HAP-1 (cell line): ENCODE measurements around the gene RPS6KA5.
"Not testable (repeated sequence)": the region's sequence is repeated elsewhere in the genome, so short reads cannot be mapped to it uniquely, and the experiment has no call there.

ENCODE experiments used
- DNase-seq, 2 experiments: peaks; one replicate each; pipeline ENCODE4 v3.0.0-alpha.2; 2016 to 2020; ENCODE audit warnings: low spot score in 2 of 2
- H3K27me3 ChIP-seq: fragments of 250-450 bp; sonication (Bioruptor Pico); 2 replicates; pipeline ENCODE4 v1.5.1; 2020; ENCODE audit warnings: low read depth, mild to moderate bottlenecking, moderate library complexity
- H3K36me3 ChIP-seq: fragments of 250-450 bp; sonication (Bioruptor Pico); replicated peaks from 2 replicates; pipeline ENCODE4 v1.5.1; 2020; ENCODE audit warnings: mild to moderate bottlenecking
- H3K4me1 ChIP-seq: fragments of 250-450 bp; sonication (Bioruptor Pico); 2 replicates; pipeline ENCODE4 v1.5.1; 2020; ENCODE audit warnings: mild to moderate bottlenecking
- H3K4me3 ChIP-seq: fragments of 250-450 bp; sonication (Bioruptor Pico); 2 replicates; pipeline ENCODE4 v1.5.1; 2020; ENCODE audit warnings: mild to moderate bottlenecking, moderate library complexity
- H3K9me3 ChIP-seq: fragments of 250-450 bp; sonication (Bioruptor Pico); 2 replicates; pipeline ENCODE4 v1.5.1; 2020; ENCODE audit warnings: mild to moderate bottlenecking, moderate library complexity
- in situ Hi-C: fragments of 300-500 bp; cut with MboI; formaldehyde crosslinking; loops from 3 replicates; pipeline ENCODE4 v1.14.3; 2020; ENCODE audit warnings: low sequenced_read_pairs, inconsistent platforms, mixed read lengths

RPS6KA5 gene

GRCh38 chr14:91087470-91087869 lies 27.0 kb upstream of the RPS6KA5 start:
- H3K36me3 ChIP-seq, H3K4me3 ChIP-seq, H3K9me3 ChIP-seq, in situ Hi-C loops, H3K27me3 ChIP-seq, DNase-seq, H3K4me1 ChIP-seq: not testable (repeated sequence)

DNA sequence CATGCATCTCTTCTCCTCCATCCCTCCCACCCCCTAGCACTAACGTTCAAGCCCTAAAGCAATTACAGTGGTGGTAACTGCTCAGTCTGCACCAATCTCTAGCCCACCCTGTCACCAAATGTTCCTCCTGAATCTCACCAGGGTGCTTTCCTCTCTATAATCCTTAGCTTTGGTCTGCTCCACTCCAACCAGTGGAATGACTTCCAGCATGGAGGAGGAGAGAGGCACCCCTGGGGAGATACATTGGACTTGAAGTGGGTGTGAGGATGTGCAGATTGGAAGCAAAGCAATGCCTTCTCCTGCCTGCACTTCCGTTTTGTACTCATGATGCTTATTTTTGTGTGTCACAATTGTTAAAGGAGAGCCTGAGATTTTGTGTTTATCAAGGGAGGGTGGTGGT lies 24.1 kb upstream of the RPS6KA5 start:
- in situ Hi-C loops = no loop called here

DNA sequence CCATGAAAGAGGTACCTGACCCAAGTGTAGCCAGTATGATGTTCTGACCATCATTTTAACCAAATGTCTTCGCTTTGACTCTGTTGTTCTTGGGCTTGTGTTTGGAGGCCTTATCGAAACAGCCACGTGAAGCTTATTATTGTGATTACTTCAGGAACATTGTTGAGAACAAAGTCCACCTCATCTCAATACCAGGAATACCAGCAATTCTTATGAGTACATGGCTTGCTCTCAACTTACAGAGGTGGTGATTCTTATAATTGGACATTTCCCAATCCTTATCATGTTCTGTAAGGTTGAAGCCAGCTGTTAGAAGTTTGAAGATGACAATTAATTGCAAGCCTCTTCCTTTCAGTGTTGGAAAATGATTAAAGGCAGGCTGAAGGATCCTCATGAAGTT lies 21.8 kb upstream of the RPS6KA5 start:
- Histone ChIP-seq H3K36me3 (no peaks in the 10 kb centered on the region), H3K4me3 (no peak overlapping the region), H3K4me1 (no peaks in the 10 kb centered on the region), H3K9me3 (no peaks in the 10 kb centered on the region), H3K27me3 (0 out of 2 replicates have a peak, but pooled peaks cover 2% of the 10 kb centered on the region)
- in situ Hi-C loops = no loop called here
- no peak for DNase-seq

More for the DNA sequence above, 24.1 kb upstream of the RPS6KA5 start:
- 0 out of 2 replicates have a peak, but pooled peaks cover 2% of the 10 kb centered on the region for H3K27me3 ChIP-seq
- H3K36me3 ChIP-seq = no peaks in the 10 kb centered on the region
- DNase-seq = no peak
- no peak overlapping the region for H3K4me3 ChIP-seq
- H3K9me3 ChIP-seq = no peaks in the 10 kb centered on the region
- no peaks in the 10 kb centered on the region for H3K4me1 ChIP-seq

DNA sequence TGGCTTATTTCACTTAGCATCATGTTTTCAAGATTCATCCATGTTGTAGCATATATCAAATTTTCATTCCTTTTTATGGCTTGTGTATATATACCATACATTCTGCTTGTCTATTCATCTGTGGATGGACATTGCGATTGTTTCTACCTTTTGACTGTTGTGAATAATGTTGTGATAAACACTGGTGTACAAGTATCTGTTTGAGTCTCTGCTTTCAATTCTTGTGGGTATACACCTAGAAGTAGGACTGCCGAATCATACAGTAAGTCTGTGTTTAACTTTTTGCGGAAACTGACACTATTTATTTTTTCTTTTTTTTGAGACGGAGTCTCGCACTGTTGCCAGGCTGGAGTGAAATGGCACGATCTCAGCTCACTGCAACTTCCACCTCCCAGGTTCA lies 19.6 kb upstream of the RPS6KA5 start:
- in situ Hi-C loops = no loop called here
- Histone ChIP-seq H3K4me1 (no peaks in the 10 kb centered on the region), H3K4me3 (no peak overlapping the region), H3K9me3 (no peaks in the 10 kb centered on the region), H3K36me3 (no peaks in the 10 kb centered on the region), H3K27me3 (no peaks in the 10 kb centered on the region)
- no peak for DNase-seq

DNA sequence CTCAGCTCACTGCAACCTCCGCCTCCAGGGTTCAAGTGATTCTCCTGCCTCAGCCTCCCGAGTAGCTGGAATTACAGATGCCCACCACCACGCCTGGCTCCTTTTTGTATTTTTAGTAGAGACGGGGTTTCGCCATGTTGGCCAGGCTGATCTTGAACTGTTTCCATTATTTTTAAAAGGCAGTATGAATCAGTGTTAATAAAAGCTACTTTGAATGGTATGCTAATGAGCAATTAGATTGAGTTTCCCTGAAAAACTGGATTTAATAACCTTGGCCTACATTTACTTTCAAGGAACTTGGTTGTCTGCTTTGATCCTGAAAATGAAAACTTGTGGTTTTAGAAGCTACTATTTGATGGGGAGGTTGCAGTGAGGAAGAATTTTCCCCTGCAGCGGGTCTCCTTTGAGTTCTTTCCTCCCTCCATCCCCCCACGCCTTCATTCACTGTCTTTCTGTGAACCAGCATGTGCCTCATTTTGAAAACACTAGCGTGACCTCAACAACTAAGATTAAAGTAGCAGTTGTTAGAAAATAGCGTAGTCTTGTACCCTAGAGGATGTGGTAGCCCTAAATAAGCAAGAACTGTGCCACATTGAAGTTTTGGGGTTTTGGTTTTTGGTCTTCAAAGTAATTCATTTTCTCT lies 17.8 kb upstream of the RPS6KA5 start:
- Histone ChIP-seq H3K4me1 (no peaks in the 10 kb centered on the region), H3K9me3 (no peaks in the 10 kb centered on the region), H3K27me3 (no peaks in the 10 kb centered on the region), H3K36me3 (no peaks in the 10 kb centered on the region), H3K4me3 (no peak overlapping the region)
- in situ Hi-C loops = no loop called here
- DNase-seq = no peak

DNA sequence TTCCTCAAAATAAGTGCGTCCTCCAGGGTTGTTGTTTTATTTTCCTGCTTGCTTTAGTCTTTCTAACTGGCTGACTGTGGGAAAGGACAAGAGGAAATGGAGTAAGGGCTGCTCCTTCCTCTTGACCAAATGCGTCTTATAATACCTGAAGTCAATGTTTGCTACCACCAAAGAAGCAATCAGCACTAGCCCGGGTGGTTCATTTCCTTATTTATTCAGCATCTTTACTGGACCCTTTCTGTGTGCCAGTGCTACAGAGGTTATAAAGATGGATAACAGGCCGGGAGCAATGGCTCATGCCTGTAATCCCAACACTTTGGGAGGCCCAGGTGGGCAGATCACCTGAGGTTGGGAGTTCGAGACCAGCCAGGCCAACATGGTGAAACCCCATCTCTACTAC lies 15.1 kb upstream of the RPS6KA5 start:
- no peaks in the 10 kb centered on the region for H3K27me3 ChIP-seq
- H3K4me3 ChIP-seq = no peak overlapping the region
- in situ Hi-C loops = no loop called here
- no peak for DNase-seq
- H3K9me3 ChIP-seq = no peaks in the 10 kb centered on the region
- H3K36me3 ChIP-seq = no peaks in the 10 kb centered on the region
- no peaks in the 10 kb centered on the region for H3K4me1 ChIP-seq

DNA sequence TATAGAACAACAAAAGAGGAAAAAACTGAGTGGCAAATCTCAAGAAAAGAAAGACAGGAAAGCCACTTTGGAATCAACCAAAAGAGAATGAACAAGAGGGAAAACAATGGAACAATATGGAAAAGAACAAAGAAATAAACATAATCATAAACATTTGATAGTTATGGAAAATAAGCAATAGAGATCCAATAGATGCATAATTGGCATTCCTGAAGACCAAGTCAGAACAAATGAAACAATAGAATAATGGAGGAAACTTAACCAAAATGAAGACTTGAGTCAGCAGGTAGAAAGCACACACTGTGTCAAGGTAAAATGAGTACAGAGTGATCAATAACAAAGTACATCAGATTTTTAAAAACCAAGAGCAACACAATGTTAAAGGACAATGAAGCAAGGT lies 10.1 kb upstream of the RPS6KA5 start:
- in situ Hi-C loops = no loop called here
- H3K4me3 ChIP-seq = no peak overlapping the region
- DNase-seq = no peak
- no peaks in the 10 kb centered on the region for H3K9me3 ChIP-seq
- no peaks in the 10 kb centered on the region for H3K27me3 ChIP-seq
- H3K36me3 ChIP-seq = no peaks in the 10 kb centered on the region
- no peaks in the 10 kb centered on the region for H3K4me1 ChIP-seq

DNA sequence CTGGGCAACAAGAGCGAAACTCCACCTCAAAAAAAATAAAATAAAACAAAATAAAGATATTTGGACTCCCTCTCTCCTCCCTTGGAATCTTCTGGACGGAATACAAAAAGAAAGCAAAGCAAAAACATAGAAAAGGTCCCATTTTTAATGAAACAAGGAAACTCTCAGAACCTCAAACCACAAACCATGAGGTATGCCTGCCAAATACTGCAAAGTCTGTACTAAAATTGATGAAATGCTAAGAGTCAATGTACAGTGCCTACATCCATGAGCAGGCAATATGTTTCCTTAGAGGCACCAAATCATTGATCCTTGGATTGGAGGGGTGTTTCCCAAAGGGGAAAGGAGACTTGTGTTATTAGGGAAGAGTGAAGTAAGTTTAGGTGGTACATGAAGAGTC lies 8.2 kb upstream of the RPS6KA5 start:
- Histone ChIP-seq H3K27me3 (no peaks in the 10 kb centered on the region), H3K9me3 (no peaks in the 10 kb centered on the region), H3K4me3 (no peak overlapping the region), H3K4me1 (no peaks in the 10 kb centered on the region), H3K36me3 (no peaks in the 10 kb centered on the region)
- DNase-seq = no peak
- in situ Hi-C loops = no loop called here

GRCh38 chr14:91067186-91067585 lies 6.7 kb upstream of the RPS6KA5 start:
- Histone ChIP-seq H3K36me3 (no peaks in the 10 kb centered on the region), H3K4me1 (no peaks in the 10 kb centered on the region), H3K9me3 (no peaks in the 10 kb centered on the region), H3K27me3 (no peaks in the 10 kb centered on the region), H3K4me3 (no peak overlapping the region)
- in situ Hi-C loops = no loop called here
- DNase-seq = no peak

DNA sequence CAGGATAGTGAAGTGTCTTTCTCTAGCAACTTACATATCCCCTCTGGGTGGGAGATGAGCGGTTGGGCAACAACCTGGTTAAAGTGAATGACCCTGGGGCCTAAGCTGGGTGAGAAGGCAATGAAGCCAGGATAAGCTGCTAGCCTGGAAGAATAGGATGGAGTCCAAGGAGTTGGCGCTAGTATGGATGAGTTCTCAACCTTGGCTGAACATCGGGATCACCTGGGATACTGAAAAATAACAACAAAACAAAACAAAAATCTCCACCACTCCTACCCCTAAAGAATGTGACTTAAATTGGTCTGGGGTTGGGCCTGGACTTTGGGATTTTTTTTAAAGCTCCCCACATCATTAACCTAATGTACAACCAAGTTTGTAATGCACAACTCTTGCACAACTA lies 4.8 kb upstream of the RPS6KA5 start:
- Histone ChIP-seq H3K9me3 (no peaks in the 10 kb centered on the region), H3K4me3 (no peak overlapping the region), H3K4me1 (peaks cover 3% of the 10 kb centered on the region; the same call in 1 of the 2 replicates), H3K27me3 (no peaks in the 10 kb centered on the region), H3K36me3 (no peaks in the 10 kb centered on the region)
- DNase-seq = no peak
- in situ Hi-C loops = no loop called here

DNA sequence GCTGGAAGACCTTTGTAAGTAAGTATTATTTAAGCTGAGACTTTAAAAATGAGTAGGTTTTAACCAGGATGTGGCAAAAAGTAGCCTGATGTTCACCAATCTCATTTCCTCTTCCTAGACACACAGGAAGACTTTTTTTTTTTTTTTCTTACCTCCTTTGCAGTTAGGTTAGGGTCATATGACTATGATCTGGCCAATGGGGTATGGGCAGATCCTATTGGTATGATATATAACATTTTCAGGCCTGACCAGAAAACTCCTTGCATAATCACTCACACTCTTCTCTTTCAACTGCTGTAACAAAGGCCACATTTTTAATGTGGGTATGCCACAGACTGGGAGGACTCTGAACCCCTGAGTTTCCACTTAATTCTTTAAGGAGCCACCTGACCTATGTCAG lies 2.7 kb upstream of the RPS6KA5 start:
- in situ Hi-C loops = no loop called here
- DNase-seq = no peak
- Histone ChIP-seq H3K27me3 (no peaks in the 10 kb centered on the region), H3K4me3 (no peak overlapping the region), H3K9me3 (no peaks in the 10 kb centered on the region), H3K36me3 (no peaks in the 10 kb centered on the region), H3K4me1 (peaks cover 3% of the 10 kb centered on the region; the same call in 1 of the 2 replicates)

DNA sequence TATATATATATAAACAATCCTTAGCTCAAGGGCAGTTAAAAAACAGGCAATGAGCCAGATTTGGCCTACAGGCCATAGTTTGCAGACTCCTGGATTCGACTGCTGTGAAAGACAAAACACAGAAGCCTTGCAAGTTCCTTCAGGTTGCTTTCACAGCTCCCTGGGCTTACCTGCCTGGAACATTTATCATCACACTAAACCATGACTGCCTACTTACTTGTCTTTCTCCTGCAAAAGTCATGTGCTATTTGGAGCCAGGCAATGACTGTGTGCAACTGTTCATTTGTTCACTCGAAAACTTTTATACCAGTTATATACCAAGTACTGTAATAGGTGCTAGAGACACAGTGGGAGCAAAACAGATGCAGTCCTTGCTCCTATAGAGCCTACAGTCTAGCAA lies 2.2 kb upstream of the RPS6KA5 start:
- Histone ChIP-seq H3K4me3 (no peak overlapping the region), H3K4me1 (peaks cover 3% of the 10 kb centered on the region; the same call in 1 of the 2 replicates), H3K27me3 (no peaks in the 10 kb centered on the region), H3K36me3 (no peaks in the 10 kb centered on the region), H3K9me3 (no peaks in the 10 kb centered on the region)
- no peak for DNase-seq
- in situ Hi-C loops = no loop called here

GRCh38 chr14:91061056-91061887 lies 831 bp upstream of the RPS6KA5 start:
- Histone ChIP-seq H3K36me3 (no peaks in the 10 kb centered on the region), H3K4me3 (peak overlapping the region; percentile 28), H3K4me1 (peaks cover 3% of the 10 kb centered on the region; the same call in 1 of the 2 replicates), H3K9me3 (no peaks in the 10 kb centered on the region), H3K27me3 (no peaks in the 10 kb centered on the region)
- in situ Hi-C loops = no loop called here
- peak in 1 of 2 experiments; percentile 8 for DNase-seq

DNA sequence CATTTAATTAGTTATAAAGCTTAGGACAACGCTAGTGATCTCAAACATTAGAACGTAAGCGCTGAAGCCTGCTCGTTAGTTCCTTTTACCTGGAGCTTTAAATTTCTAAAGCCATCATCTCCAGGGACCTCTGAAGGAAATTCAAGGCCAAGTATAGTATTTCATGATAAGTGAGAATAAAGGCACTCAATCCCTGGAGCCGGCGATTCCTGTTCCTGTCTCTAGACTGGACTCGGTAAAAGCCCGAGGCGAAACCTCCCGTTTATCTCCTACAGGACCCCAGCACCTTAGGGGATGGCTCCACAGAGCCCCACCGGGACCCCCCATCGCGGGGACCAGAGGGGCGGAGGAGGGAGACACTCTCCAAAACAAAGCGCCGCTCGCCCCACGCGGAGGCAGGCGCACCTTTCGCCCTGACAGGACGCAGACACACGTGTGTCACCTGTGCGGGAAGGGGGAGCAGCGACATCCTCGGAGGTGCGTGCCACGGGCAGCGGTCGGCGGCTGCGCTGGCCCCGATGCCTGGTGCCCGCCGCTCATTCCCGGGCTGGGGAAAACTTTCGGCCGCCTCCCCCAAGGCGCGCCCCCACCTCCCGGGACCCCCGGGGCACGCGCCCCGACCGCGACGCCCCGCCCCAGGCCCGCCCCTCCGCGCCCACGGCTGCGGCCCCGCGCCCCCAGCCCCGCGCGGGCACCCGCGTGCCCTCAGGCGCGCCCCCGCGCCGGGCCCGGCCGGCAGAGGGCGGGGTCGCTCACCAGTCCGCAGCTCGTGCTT lies 678 bp downstream of the RPS6KA5 start:
- Histone ChIP-seq H3K9me3 (no peaks in the 10 kb centered on the region), H3K36me3 (no peaks in the 10 kb centered on the region), H3K4me3 (peak overlapping the region; percentile 80), H3K4me1 (peaks cover 9% of the 10 kb centered on the region), H3K27me3 (no peaks in the 10 kb centered on the region)
- peak; percentile 42 to 57 for DNase-seq
- in situ Hi-C loops = no loop called here
